ENCODE data around the gene LPAR2.

The LPAR2 gene

GRCh38 chr19:19653597-19654147 lies 25.7 kb upstream of the LPAR2 start:
- no peak for DNase-seq (ENCODE audit: low read depth)

GRCh38 chr19:19652482-19653295 lies 24.7 kb upstream of the LPAR2 start:
- no peak for DNase-seq (ENCODE audit: low read depth)

- DNase-seq (ENCODE audit: low read depth), result no peak
Measured at GRCh38 chr19:19651076-19651475, 23.1 kb upstream of the LPAR2 start.

DNA sequence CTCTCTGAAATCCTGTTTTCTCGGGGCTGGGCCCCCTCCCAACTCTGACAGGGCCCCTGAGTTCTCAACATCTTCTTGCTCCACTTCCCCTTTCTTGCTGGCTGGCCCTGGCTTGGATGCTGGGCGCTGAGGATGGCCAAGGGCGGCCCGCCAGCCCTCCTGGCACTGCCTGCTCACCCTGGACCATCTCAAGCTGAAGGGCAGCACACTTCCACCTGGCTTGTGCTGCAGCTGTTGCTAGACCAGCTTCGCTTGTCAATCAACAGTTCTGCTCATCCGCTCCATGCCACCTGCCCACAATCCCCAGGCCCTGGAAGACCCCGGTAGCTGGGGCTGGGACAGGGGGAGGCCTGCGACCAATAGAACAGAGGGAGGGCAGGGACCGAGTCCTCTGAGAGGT lies 22.3 kb upstream of the LPAR2 start:
- DNase-seq (ENCODE audit: low read depth), result no peak

DNA sequence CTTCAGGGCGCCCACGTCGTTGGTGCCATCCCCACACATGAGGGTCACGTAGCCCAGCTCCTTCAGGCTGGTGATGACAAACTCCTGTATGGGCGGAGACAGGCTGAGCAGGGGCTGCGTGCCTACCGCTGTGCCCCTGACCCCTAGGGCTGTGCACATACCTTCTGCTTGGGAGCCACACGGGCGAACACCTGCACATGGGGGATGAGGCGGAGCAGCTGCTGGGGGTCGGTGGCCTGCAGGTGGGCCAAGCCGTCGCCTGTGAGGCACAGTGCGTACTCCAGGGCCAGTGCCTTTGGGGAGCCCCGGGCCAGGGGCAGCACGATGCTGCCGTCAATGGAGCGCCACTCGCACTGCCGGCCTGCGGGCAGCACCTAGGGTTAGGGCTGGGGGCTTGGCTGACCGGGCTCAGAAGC lies 21.6 kb upstream of the LPAR2 start:
- no peak for DNase-seq (ENCODE audit: low read depth)

- DNase-seq (ENCODE audit: low read depth), result no peak
Measured at GRCh38 chr19:19649155-19649554, 21.1 kb upstream of the LPAR2 start.

- no peak for DNase-seq (ENCODE audit: low read depth)
Measured at GRCh38 chr19:19647037-19647835, 19.2 kb upstream of the LPAR2 start.

- DNase-seq (ENCODE audit: low read depth), result no peak
Measured at GRCh38 chr19:19645233-19645870, 17.3 kb upstream of the LPAR2 start.

- DNase-seq (ENCODE audit: low read depth), result no peak
Measured at GRCh38 chr19:19644054-19644388, 16.0 kb upstream of the LPAR2 start.

DNA sequence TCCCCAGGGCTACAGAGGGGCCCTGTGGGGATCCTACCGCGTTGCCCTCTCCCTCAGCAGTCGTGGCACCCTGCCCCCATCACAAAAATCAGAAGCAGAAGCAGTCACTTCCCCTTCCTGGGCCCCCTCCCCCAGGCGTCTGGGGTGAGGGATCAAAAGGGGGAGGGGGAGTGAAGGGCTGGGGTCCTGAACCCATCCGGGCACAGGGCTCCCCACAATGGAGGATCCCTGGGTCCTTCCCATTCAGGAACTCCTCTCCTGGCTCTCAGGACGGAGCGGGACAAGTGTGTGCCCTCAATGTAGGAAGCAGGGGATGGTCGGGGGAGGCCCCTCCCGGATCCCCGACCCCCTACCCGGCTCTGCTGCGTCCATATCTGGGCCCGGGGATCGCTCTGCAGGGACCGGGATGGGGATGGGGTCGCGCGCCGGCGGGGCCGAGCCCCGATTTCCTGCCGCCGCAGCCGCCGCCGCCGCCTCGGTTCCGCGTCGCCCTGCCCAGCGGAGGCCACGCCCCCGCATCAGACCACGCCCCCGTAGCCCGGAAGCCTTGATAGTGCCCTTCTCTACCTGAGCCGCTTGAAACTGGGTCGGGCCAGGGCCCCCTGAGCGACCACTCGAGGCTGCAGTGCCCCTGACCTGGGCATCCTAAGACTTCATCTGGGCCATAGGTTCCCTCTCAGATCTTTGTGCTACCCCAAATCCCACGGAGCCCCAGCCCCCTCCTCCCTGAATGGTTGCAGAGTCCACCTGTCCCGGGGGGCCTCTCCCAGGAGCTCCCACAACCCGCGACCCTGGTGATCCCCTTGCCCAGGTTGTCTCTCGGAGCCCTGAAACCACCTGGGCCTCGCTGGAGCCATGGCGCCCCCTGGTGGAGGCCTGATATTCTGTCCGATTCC lies 15.4 kb upstream of the LPAR2 start, which contains the start of gene GMIP:
GMIP (minus strand) TSS at position 500 of the 896 bp plus-strand sequence; CDS start at position 372, 128 bp downstream.
- DNase-seq (ENCODE audit: low read depth), result peak; percentile 31

- DNase-seq (ENCODE audit: low read depth), result no peak
Measured at GRCh38 chr19:19642506-19643157, 14.6 kb upstream of the LPAR2 start.

- DNase-seq (ENCODE audit: low read depth), result no peak
Measured at GRCh38 chr19:19637523-19638251, 9.7 kb upstream of the LPAR2 start.

DNA sequence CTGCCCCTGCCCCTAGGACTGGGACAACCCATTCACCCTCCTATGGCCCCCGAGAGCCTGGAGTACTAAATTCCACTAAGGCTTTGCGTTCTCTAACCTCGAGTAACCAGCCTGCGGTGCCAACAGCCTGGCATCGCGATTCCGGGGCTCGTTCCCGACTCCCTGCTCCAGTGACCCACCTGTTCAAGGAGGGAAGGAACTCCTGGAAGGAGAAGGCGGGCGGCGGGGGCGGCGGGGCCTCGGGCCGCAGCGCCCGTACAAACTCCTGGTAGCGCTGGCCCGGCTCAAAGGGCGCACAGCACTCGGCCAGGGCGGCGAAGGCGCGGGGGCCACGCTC lies 9.1 kb upstream of the LPAR2 start:
- DNase-seq (ENCODE audit: low read depth), result no peak

- no peak for DNase-seq (ENCODE audit: low read depth)
Measured at GRCh38 chr19:19636573-19637185, 8.7 kb upstream of the LPAR2 start.

DNA sequence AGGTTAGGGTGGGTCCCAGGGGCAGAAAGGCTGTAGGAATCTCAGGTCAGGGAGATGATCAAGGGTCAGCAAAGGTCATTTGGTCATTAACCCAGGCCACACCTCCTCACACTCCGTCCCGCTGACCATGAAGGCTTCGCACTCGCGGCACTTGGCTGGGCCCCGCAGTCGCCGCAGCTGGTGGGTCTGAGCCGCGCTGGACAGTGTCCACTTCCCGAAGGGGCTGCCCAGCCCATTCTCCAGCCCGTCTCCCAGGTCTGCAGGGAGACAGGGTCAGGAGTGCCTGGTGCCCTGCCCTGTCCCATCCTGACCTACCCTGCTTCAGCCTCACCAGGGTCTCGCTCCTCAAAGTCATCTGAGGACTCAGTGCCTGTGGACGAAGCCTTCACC lies 7.3 kb upstream of the LPAR2 start:
- DNase-seq (ENCODE audit: low read depth), result no peak

- DNase-seq (ENCODE audit: low read depth), result no peak
Measured at GRCh38 chr19:19634516-19635312, 6.7 kb upstream of the LPAR2 start.

- DNase-seq (ENCODE audit: low read depth), result no peak
Measured at GRCh38 chr19:19633711-19634515, 5.9 kb upstream of the LPAR2 start.

DNA sequence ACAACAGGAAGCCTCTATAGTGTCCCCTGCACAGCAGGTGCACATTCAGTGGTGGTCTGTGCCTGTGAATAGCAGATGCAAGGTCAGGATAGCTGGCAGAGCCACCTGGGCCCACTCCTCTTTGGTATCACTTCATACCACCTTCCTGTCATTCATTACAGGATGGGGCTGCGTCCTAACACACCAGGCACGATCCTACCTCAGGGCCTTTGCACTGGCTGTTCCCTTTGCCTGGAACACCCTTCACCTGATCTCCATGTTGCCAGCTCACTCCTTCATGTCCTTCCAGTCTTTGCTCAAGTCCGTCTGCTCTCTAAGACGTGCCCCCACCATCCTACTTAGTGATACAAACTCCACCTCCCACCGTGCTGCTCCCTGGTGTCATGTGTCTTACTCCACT lies 4.6 kb upstream of the LPAR2 start:
- DNase-seq (ENCODE audit: low read depth), result no peak

Data from fibroblast of gingiva (primary cell).